Superior temporal gyrus (tissue), 1 donor: ENCODE results near the gene RGS7BP.

Source experiments
- DNase-seq: peaks from one replicate; pipeline ENCODE4 v3.0.0-alpha.2; 2016; ENCODE audit errors: extremely low spot score

RGS7BP gene

DNA sequence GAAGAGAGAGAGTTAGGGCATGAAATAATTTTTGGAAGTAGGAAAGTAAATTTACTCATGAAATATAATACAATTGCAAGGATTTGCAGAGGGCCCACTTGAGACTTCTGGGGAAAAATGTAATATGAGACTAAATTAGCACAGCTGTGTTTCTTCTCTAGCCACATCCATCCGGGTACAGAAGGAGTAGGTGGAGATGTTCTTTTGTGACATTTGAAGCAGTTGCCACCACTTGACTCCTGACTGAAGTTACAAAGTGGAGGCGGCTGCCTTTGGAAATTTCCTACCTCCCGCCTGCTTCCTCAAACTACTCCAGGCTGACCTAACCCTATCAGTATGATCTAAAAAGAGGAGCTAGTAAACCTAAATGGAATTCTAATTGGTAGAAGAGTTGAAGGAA lies 126.4 kb downstream of the RGS7BP start:
- peak; percentile 38 for DNase-seq

DNA sequence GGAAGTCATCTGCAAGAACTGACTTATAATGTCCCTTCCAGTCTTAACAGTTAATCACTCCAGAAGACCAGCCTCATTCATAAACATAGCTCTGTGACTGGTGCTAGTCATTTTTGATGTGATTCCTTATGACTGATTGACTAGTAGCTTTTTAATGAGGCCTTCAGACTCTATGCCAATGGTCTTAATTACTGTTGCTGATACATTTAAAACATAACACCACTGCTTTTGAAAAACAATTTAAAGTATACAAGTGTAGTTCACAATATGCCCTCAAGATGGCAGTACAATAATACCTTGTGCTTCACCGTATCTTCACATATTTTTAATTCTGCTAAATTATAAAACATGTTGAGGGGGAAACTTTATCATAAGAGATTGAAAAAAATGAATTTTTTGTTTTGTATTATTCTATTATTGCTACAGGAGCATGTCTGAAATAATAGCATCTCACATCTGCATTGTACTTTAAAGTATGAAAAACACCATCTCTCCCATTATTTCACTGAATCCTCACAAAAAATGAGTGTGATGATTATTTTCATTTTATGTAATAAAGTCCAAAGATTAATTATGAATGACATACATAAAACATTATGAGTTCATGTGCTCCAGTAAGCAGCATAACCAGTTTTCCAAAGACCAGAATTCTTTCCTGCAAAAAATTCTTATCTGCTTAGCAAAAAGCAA lies 129.3 kb downstream of the RGS7BP start:
- DNase-seq = peak; percentile 82

DNA sequence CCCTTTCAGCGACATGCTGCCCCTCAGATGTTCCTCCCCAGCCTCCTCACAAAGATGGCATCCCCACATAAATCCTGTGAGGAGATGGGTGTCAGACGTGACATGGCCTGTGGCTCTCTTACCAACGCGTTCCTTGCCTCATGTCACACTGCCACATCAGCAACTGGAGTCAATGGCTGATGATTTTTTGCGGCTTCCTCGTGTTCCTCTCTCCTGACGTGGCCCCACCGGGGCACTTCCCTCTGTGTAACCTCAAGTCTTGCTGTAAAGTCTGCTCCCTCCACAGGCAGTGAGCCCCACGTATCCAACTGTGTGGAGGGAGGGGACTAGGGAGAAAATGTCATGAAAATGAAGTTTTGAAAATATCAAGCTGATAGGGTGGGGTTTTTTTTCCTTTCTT lies 131.3 kb downstream of the RGS7BP start:
- DNase-seq = no peak

DNA sequence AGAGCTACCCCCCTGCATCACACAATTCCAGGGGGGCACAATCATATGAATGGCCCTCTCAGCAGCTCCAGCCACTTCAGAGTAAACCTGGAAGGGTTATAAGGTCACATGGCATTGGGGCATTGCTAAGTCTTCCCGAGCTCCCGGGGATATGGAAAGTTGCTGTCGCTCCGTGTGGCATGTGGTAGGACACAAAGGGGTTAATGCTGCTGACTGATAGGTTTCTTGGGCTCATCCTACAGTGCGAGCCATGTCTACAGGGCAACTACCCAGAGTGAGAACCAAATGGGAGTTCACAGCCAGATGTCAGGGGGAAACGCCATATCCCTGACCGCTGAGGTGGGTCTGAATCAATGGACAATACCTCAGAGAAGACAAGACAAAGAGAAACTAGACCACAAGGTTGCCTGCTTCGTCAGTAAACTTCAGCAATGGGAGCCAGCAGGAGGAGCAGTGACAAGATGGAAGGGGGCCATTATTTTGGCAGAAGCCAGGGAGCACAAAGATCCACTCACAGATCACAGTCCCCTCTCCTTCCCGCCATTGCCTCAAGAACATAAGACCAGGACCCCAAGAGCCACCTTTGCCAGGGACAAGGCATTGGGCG lies 132.1 kb downstream of the RGS7BP start:
- DNase-seq = no peak

DNA sequence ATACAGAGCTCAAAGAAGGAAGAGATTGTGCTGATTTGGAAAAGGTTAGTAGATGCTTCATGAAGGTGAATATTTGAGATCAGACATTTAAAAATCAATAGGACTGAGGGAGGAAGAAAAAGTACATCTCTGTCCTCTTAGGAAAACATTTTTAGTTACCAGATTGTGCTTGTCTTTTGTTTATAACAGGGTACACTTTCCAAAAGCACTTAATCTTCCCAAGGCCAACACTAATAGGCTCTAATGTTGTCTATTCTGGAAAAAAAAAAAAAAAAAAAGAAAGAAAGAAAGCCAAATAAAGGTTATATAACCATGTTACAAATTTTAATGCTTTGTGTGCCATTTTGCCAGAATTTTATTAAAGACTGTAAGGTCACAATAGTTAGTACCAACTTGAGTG lies 139.0 kb downstream of the RGS7BP start:
- no peak for DNase-seq

DNA sequence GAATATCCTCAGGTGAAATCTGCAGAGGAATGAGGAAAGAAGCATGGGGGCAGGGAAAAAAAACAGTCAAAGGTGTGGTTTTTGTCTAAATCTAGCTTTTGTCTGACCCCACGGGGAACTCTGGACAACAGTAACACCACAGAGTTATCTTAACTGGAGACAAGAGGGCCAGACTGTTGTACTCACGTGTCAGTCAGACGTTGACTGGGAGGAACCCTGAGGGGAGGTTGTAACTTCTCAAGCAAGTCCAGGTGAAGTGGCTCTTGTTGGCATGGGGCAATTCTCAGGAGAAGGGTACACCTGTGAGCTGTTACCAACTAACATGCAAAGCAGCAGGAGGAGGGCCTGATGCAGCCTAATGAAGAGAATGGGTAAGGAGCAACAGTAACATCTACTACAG lies 140.4 kb downstream of the RGS7BP start:
- no peak for DNase-seq

DNA sequence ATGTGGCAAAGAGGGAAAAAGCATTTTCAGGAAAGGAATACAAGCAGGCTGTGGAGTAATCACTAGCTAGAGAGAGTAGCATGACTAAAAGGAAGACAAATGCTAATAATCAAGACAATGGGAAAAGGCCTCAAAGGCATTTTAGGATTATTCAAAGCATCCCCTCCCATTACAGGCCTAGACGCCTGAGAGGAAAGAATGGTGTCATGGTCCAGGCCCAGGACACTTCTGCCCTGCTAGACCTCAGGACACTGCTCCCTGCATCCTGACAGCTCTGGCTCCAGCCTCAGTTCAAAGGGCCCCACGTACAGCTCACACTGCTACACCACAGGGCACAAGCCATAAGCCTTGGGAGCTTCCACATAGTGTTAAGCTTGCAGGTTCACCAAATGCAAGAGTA lies 143.7 kb downstream of the RGS7BP start:
- no peak for DNase-seq

DNA sequence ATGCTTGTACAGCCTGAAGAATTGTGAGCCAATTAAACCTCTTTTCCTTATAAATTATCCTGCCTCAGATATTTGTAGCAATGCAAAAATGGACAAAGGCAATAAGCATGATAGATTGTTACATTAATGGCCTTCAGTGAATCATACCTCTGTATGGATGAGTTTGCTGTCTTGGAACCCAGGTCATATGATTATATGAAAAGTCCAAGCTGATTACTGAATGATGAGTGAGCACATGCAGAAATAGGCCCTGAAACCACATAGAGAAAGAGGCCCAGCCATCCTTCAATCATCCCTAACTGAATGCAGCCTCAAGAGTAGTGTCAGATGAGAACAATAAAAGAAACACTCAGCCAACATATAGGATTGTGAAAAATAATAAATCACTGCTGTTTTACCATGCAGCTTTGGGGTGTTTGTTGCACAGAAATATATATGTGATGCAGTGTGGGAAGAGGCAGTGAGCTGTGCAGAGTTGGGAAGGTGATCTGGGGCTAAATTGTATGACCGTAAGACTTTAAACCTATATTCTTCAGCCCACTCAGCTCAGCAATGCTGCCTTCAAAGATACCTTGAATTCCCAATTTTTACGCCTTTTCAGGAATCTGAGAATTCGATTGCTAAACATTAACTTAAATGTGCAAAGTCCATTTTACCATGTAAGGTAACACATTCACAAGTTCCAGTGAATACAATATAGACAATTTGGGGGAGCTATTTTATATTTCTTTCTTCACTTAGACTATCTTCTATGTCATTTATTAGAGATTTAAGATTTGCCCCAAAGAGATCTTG lies 148.1 kb downstream of the RGS7BP start:
- no peak for DNase-seq

DNA sequence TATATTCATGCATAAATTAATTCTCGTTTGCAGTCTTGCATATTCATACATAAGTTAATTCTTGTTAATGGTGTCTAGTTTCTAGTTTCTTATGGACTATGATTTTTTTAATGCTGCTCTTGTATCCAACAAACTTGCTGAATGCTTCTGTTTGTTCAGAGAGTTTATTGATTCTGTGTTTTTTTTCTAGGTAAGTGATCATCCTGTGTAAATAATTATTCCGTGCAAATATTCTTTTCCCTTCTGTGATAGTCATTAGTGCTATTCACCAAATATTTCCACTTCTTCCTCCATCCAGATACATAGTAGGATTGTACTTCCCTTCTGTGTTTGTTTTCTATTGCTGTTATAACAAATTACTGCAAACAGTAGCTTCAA lies 148.7 kb downstream of the RGS7BP start:
- no peak for DNase-seq

DNA sequence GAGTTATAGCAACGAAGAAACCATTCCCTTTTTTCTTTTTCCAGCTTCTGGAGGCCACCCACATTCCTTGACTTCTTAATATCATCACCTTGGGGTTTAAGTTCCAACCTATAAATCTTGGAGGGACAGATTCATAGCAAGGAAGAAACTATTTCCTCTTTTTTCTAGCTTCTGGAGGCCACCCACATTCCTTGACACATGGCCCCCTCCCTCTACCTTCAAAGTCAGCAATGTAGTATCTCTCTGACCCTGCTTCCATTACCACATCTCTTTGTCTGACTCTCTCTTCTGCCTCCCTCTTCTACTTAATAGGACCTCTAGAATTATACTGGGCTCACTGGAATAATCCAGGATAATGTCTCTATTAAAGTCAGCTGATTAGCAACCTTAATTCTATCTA lies 149.8 kb downstream of the RGS7BP start:
- DNase-seq = no peak

DNA sequence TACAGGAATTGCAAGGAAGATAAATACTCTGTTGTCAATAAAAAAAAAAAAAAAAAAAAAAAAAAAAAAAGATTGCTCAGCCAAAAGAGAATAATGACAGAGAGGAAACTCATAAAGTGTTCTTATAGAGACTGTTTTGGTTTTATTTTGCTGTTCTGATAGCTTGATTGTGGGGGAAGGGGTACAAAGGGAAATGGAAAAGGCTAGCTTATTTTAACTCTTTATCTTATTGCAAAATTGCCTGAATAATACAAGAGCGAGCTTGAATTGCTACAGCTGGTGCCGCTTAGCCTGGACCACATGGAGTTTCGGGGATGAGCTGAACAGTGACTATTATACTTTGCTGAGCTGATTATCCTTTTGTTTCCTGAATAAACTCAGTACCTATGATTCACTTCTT lies 153.5 kb downstream of the RGS7BP start:
- DNase-seq = no peak
